Transverse colon (tissue), 4 donors: Measurements from ENCODE around the gene GAS7. TPM values are rescaled to one million over a fixed set of nuclear protein-coding genes. Genes with fewer than 3 reads are reported as not detected.

Experiments
- DNase-seq: peaks from one replicate; pipeline ENCODE4 v3.0.0-alpha.2; 2019
- H3K27ac ChIP-seq, 4 donors: fragments of 200-600 bp; sonication (generic); 2 replicates each; pipeline ENCODE4 v1.5.1; 2016 to 2018; ENCODE audit warnings: inconsistent platforms in 4 of 4
- H3K27me3 ChIP-seq: fragments of 200-600 bp; sonication (generic); 2 replicates; pipeline ENCODE4 v1.5.1; 2017; ENCODE audit warnings: inconsistent platforms
- H3K36me3 ChIP-seq, 4 donors: fragments of 200-600 bp; sonication (generic); 2 replicates each; pipeline ENCODE4 v1.5.1; 2017 to 2019; ENCODE audit warnings: inconsistent platforms in 4 of 4
- H3K4me1 ChIP-seq, 4 donors: fragments of 200-600 bp; sonication (generic); 2 replicates each; pipeline ENCODE4 v1.5.1; 2017 to 2020; ENCODE audit warnings: inconsistent platforms in 4 of 4
- H3K4me3 ChIP-seq, 4 donors: fragments of 200-600 bp; sonication (generic); 1 replicate in 1 of 4; 2 replicates in 3 of 4; pipeline versions ENCODE4 v1.5.1 to v1.6.1; 2017 to 2019; ENCODE audit warnings: inconsistent platforms in 4 of 4
- H3K9me3 ChIP-seq, 2 donors: fragments of 200-600 bp; sonication (generic); 2 replicates each; pipeline ENCODE4 v1.5.1; 2017 to 2019; ENCODE audit warnings: inconsistent platforms in 2 of 2
- EP300 ChIP-seq: sonication (generic); formaldehyde crosslinking; IDR thresholded peaks from one replicate; pipeline ENCODE4 v1.6.1; 2017; ENCODE audit warnings: antibody characterized with exemption, low read depth
- POLR2A ChIP-seq: fragments of 450-650 bp; IDR thresholded peaks from one replicate; pipeline ENCODE4 v1.6.1; 2016; ENCODE audit warnings: antibody characterized with exemption, mild to moderate bottlenecking, moderate library complexity
- POLR2AphosphoS5 ChIP-seq, 3 donors: sonication (generic); formaldehyde crosslinking; IDR thresholded peaks; one replicate each; pipeline ENCODE4 v1.6.1; 2016; ENCODE audit warnings: antibody characterized with exemption in 3 of 3
- WGBS, 2 donors: methylation state at CpG; one replicate each; pipeline ENCODE4 v1.1.5; 2018; ENCODE audit warnings: low coverage in 1 of 2; 5-methylcytosine and 5-hydroxymethylcytosine counted together
- in situ Hi-C, 4 donors: fragments of 200-750 bp; cut with MboI; loops; one replicate each; pipeline versions ENCODE4 v1.15.0 to v1.15.1; 2017; ENCODE audit warnings: low sequenced_read_pairs in 3 of 4, low pct_ligation_motif_present in 1 of 4, low pct_unique_long_range_greater_than_20kb in 1 of 4
- intact Hi-C: fragments of 100-400 bp; cut with DNase I; formaldehyde crosslinking; loops from one replicate; pipeline ENCODE4 v1.15.1; 2023; ENCODE audit warnings: low total_unique reads
- total RNA-seq, 4 donors: library from RNA; depleted of rRNA; stranded (reverse); fragments of >200 nt; gene quantifications; one replicate each; pipeline ENCODE4 v1.1.0, GENCODE V29; 2016
- TF ChIP-seq, protein P1 (sequence below), 5 experiments: fragments of 200-600 bp in 3 of 5; fragments of 450-650 bp in 2 of 5; sonication (generic) in 3 of 5; IDR thresholded peaks; 1 replicate in 2 of 5; 2 replicates in 3 of 5; pipeline ENCODE4 v1.5.1; 2016 to 2017; ENCODE audit warnings: antibody characterized with exemption in 5 of 5, inconsistent platforms in 3 of 5, mild to moderate bottlenecking in 2 of 5, moderate library complexity in 1 of 5

GAS7 gene
- total RNA-seq, 4 donors from 2014 or later: 9.2 to 59.1 (median 15.2) TPM

DNA sequence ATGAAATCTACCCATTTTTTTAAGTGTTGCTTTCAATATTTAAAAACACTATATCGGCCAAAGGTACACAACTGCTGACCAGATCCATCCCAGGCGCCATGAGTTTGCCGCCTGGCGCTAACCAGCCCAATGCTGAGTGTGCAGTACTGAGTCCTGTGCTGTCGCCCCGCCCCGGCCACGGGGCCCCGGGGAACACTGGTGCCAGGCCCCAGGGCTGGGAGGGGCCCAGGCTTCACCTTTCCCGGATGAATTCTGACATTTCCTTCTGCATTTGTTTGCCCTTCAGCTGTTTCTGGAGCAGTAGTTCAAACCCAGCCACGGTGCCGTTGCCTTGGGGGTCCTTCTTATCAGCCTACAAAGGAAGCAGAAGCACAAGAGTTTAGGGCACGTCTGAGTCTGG is 255.5 kb downstream of the GAS7 start:
- TF ChIP-seq EP300: no peak
- TF ChIP-seq POLR2AphosphoS5 (IDR thresholded peaks at IDR 0.05): no peak
- TF ChIP-seq, protein P1, sequence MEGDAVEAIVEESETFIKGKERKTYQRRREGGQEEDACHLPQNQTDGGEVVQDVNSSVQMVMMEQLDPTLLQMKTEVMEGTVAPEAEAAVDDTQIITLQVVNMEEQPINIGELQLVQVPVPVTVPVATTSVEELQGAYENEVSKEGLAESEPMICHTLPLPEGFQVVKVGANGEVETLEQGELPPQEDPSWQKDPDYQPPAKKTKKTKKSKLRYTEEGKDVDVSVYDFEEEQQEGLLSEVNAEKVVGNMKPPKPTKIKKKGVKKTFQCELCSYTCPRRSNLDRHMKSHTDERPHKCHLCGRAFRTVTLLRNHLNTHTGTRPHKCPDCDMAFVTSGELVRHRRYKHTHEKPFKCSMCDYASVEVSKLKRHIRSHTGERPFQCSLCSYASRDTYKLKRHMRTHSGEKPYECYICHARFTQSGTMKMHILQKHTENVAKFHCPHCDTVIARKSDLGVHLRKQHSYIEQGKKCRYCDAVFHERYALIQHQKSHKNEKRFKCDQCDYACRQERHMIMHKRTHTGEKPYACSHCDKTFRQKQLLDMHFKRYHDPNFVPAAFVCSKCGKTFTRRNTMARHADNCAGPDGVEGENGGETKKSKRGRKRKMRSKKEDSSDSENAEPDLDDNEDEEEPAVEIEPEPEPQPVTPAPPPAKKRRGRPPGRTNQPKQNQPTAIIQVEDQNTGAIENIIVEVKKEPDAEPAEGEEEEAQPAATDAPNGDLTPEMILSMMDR (IDR thresholded peaks at IDR 0.05): no peak
- TF ChIP-seq POLR2A: no peak
- in situ Hi-C loops (no loop called here), intact Hi-C loops (no loop called here)
- H3K4me1 ChIP-seq: no peaks in the 10 kb centered on the region
- no peak overlapping the region for H3K27ac ChIP-seq
- H3K4me3 ChIP-seq: no peak overlapping the region
- WGBS, 2 donors: 67 to 87% methylated on average over 3 to 13 of the region's 13 CpGs
- peaks cover 0 to 5% (median 0%) of the 10 kb centered on the region in 4 donors for H3K36me3 ChIP-seq
- H3K27me3 ChIP-seq: no peaks in the 10 kb centered on the region
- DNase-seq: no peak
- no peaks in the 10 kb centered on the region for H3K9me3 ChIP-seq

DNA sequence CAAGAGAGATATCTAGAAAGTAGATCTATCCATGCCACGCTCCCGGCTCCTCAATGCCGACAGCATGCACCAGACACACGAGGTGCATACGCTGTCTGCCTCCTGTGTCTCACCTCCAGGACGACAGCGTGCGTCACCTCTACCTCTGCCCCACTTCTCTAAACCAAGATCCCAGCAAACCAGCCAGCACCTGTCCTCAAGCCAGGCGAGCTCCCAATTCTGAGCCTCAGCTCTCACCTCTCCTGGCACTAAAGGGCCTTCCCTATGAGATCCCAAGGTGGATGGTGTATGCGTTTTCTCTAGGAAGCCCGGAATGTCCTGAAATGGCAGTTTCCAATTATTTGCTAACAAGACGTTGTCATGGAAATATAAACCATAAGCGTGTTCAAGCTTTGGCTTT is 257.1 kb downstream of the GAS7 start:
- TF ChIP-seq EP300 (no peak), POLR2AphosphoS5 (IDR thresholded peaks at IDR 0.05) (no peak), POLR2A (no peak)
- TF ChIP-seq, protein P1 (IDR thresholded peaks at IDR 0.05): no peak
- Histone ChIP-seq H3K27ac (no peak overlapping the region), H3K27me3 (no peaks in the 10 kb centered on the region), H3K9me3 (no peaks in the 10 kb centered on the region), H3K4me3 (no peak overlapping the region), H3K36me3 (peaks cover 0 to 5% (median 0%) of the 10 kb centered on the region in 4 donors), H3K4me1 (peaks cover 0 to 4% (median 2%) of the 10 kb centered on the region in 4 donors)
- WGBS, 2 donors: 90 to 91% methylated on average over 2 to 13 of the region's 13 CpGs
- DNase-seq: no peak
- intact Hi-C loops: no loop called here
- in situ Hi-C loops: no loop called here

DNA sequence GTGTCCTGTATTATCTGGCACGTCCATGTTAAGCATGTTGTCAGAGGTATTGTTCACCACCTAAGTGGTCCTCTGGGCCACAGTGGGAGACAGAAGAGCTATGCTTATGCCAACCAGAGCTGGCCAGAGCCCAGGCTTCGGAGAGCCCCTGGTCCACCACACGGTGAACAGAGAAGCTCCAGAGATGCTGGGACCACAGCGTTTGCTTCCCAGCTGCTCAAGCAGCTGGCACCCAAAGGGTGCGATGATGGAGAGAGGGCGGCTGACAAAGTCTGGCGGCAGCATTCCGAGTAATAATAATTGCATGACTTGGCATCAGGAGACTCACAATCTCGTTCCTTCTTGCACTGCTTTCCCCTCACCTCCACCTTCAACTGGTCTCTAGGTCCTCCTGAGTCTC is 257.6 kb downstream of the GAS7 start:
- no peaks in the 10 kb centered on the region for H3K27me3 ChIP-seq
- DNase-seq: no peak
- WGBS, 2 donors: 83% methylated on average over 9 of the region's 9 CpGs; no CpG with 5 or more reads in 1 of the 2 donors
- in situ Hi-C loops (no loop called here), intact Hi-C loops (no loop called here)
- H3K27ac ChIP-seq: no peak overlapping the region
- peaks cover 0 to 4% (median 2%) of the 10 kb centered on the region in 4 donors for H3K4me1 ChIP-seq
- no peak for TF ChIP-seq POLR2AphosphoS5 (IDR thresholded peaks at IDR 0.05)
- H3K4me3 ChIP-seq: no peak overlapping the region
- H3K9me3 ChIP-seq: no peaks in the 10 kb centered on the region
- peaks cover 0 to 5% (median 0%) of the 10 kb centered on the region in 4 donors for H3K36me3 ChIP-seq

DNA sequence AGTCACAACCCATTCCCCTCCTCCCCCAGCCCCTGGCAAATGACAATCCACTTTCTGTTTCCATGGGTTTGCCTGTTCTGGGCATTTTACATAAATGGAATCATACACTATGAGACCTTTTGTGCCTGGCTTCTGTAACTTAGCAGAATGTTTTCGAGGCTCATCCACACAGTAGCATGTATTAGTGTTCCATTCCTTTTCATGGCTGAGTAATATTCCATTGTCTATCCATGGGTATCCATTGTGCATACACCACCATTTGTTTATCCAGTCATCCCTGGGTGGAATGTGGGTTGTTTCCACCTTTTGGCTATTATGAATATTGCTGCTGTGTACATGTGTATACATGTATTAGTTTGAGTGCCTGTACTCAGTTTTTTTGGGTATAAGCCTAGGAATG is 259.6 kb downstream of the GAS7 start:
- no peak for TF ChIP-seq POLR2AphosphoS5 (IDR thresholded peaks at IDR 0.05)
- no peak for TF ChIP-seq EP300
- TF ChIP-seq POLR2A: no peak
- TF ChIP-seq, protein P1 (IDR thresholded peaks at IDR 0.05): no peak
- H3K27me3 ChIP-seq: no peaks in the 10 kb centered on the region
- H3K4me1 ChIP-seq: peaks cover 0 to 4% (median 2%) of the 10 kb centered on the region in 4 donors
- intact Hi-C loops (no loop called here), in situ Hi-C loops (no loop called here)
- H3K9me3 ChIP-seq: no peaks in the 10 kb centered on the region
- H3K36me3 ChIP-seq: peaks cover 0 to 5% (median 0%) of the 10 kb centered on the region in 4 donors
- no peak overlapping the region for H3K27ac ChIP-seq
- no peak overlapping the region for H3K4me3 ChIP-seq
- DNase-seq: no peak
- WGBS, 2 donors: 75 to 100% methylated on average over 1 of the region's 1 CpG

DNA sequence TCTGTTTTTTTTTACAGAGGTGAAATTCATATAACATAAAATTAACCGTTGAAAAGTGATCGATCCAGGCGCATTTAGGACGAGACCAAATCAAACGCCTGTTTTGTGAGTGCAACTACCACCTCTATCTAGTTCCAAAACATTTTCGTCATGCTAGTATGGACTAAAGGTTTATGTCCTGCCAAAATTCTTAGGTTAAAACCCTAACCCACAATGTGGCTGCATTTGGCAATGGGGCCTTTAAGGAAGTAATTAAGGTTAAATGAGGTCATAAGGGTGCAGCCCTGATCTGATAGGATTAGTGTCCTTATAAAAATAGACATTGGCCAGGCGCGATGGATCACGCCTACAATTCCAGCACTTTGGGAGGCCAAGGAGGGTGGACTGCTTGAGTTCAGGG is 260.5 kb downstream of the GAS7 start:
- TF ChIP-seq POLR2A: no peak
- no peak for TF ChIP-seq EP300
- TF ChIP-seq, protein P1 (IDR thresholded peaks at IDR 0.05): no peak
- TF ChIP-seq POLR2AphosphoS5 (IDR thresholded peaks at IDR 0.05): no peak
- Histone ChIP-seq H3K27ac (no peak overlapping the region), H3K27me3 (no peaks in the 10 kb centered on the region), H3K4me1 (peaks cover 0 to 4% (median 2%) of the 10 kb centered on the region in 4 donors), H3K4me3 (no peak overlapping the region), H3K36me3 (peaks cover 0 to 5% (median 0%) of the 10 kb centered on the region in 4 donors), H3K9me3 (no peaks in the 10 kb centered on the region)
- intact Hi-C loops (no loop called here), in situ Hi-C loops (no loop called here)
- DNase-seq: no peak
- WGBS, 2 donors: 90% methylated on average over 2 to 9 of the region's 9 CpGs
